Pancreas (tissue), 10 donors: ENCODE results near the gene RXRA. TPM values are rescaled to one million over a fixed set of nuclear protein-coding genes. Genes with fewer than 3 reads are reported as not detected.

Source experiments
- ATAC-seq, 4 donors: fragments of 200-7000 bp; cut with Tn5 transposase; one replicate each; pipeline versions ENCODE4 v1.8.0 to v1.9.1; 2020; ENCODE audit warnings: mild to moderate bottlenecking in 4 of 4, moderate library complexity in 4 of 4
- DNase-seq, 6 donors: peaks; one replicate each; pipeline ENCODE4 v3.0.0-alpha.2; 2020
- FAIRE-seq: peaks from 2 replicates; lab custom pipeline; 2012; peaks lifted over from hg19 to GRCh38; lab: Jason Lieb, UNC
- H3K27ac ChIP-seq, 4 donors: fragments of 200-600 bp; sonication (generic); 1 replicate in 3 of 4; 2 replicates in 1 of 4; pipeline versions ENCODE4 v1.5.0 to v1.8.0; 2020
- H3K27me3 ChIP-seq, 4 donors: fragments of 200-600 bp; one replicate each; pipeline ENCODE4 v1.8.0; 2021
- H3K36me3 ChIP-seq, 3 donors: fragments of 200-600 bp; sonication (generic) in 1 of 3; one replicate each; pipeline versions ENCODE4 v1.5.0 to v1.8.0; 2020 to 2021
- H3K4me1 ChIP-seq, 3 donors: fragments of 200-600 bp; one replicate each; pipeline ENCODE4 v1.8.0; 2021
- H3K4me3 ChIP-seq, 4 donors: fragments of 200-600 bp; sonication (generic) in 2 of 4; one replicate each; pipeline versions ENCODE4 v1.5.0 to v1.8.0; 2020 to 2021
- H3K9me3 ChIP-seq, 4 donors: fragments of 200-600 bp; one replicate each; pipeline ENCODE4 v1.8.0; 2021
- CTCF ChIP-seq, 4 donors: fragments of 200-600 bp; sonication (generic) in 3 of 4; IDR thresholded peaks; one replicate each; pipeline versions ENCODE4 v1.5.0 to v1.8.0; 2021; ENCODE audit warnings: antibody characterized with exemption in 4 of 4
- WGBS, 2 donors: extraction: QIAGEN DNeasy Blood & Tissue Kit; methylation state at CpG; one replicate each; pipeline ENCODE4 v1.1.7; 2013; 5-methylcytosine and 5-hydroxymethylcytosine counted together
- intact Hi-C, 3 donors: fragments of 100-400 bp; cut with DNase I; formaldehyde crosslinking; loops; one replicate each; pipeline versions ENCODE4 v1.11.1 to v1.14.2; 2022
- polyA plus RNA-seq, 2 donors: library from polyadenylated mRNA; stranded (reverse); fragments of 200-250 nt; gene quantifications; one replicate each; pipeline ENCODE4 v1.2.3, GENCODE V29; 2013
- total RNA-seq, 6 donors: library from RNA; stranded (reverse); fragmentation: NEBNext Ultra II Directional in 4 of 6; extraction: Animal tissue kit (Norgen Biotek cat#: 25700) in 4 of 6; gene quantifications; one replicate each; pipeline versions ENCODE4 v1.2.1 to v1.2.4, GENCODE V29; 2021 to 2023
- donor health status: healthy with polysubstance abuse.
- donor health status: DM: no; HTN: no; CAD: no; lungs with moderate emphysema.
- donor health status: DM: no; HTN: no; CAD: no.
- donor health status: control.
- donor health status: control.
- donor health status: Bipolar disorder and iron deficiency.
- donor health status: DM: yes; HTN: yes; CAD: no.
- donor health status: DM: no; HTN: no; CAD: no.
- donor health status: DM: no; HTN: no; CAD: no.
- donor health status: DM: yes; HTN: yes; CAD: no.

Gene RXRA
- total and polyA plus RNA-seq, 8 donors, result 20.2 to 35.1 (median 22.9) TPM

GRCh38 chr9:134466869-134467616 lies 140.8 kb downstream of the RXRA start:
- no peak for ATAC-seq
- Histone ChIP-seq H3K4me3 (no peak overlapping the region), H3K27me3 (no peaks in the 10 kb centered on the region), H3K27ac (no peak overlapping the region), H3K9me3 (no peaks in the 10 kb centered on the region), H3K36me3 (no peaks in the 10 kb centered on the region), H3K4me1 (no peaks in the 10 kb centered on the region)
- intact Hi-C loops, result no loop called here
- peak in 1 of 6 donors; percentile 37 for DNase-seq
- no peak for TF ChIP-seq CTCF (IDR thresholded peaks at IDR 0.05)
- FAIRE-seq, result no peak
- 56 to 64% methylated on average over 20 of the region's 20 CpGs for WGBS, 2 donors

DNA sequence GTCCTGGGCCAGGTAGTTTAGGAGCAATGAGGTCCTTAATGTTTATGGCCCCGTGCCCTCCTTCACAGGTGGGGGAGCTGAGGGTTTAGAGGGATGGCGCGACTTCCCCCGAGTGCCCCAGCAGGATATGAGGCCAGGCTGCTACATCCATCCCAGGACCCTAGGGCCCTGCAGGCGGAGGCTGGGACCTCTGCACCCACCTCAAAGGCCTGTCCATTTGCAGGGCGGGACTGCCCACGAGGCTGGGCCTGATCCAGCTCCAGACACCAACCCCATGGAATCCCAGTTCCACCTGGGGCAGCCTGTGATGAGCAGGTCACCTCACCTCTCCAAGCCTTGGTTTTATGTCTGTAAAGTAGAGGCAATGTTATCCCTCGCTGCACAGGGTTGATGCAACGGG lies 142.1 kb downstream of the RXRA start:
- H3K4me1 ChIP-seq, result no peaks in the 10 kb centered on the region
- no peaks in the 10 kb centered on the region for H3K9me3 ChIP-seq
- no peak overlapping the region for H3K27ac ChIP-seq
- FAIRE-seq, result no peak
- no peaks in the 10 kb centered on the region for H3K27me3 ChIP-seq
- ATAC-seq, result no peak
- DNase-seq, result peak in 1 of 6 donors; percentile 50
- WGBS, 2 donors, result 53 to 76% methylated on average over 9 of the region's 9 CpGs
- intact Hi-C loops, result no loop called here
- TF ChIP-seq CTCF (IDR thresholded peaks at IDR 0.05), result no peak
- H3K36me3 ChIP-seq, result no peaks in the 10 kb centered on the region
- no peak overlapping the region for H3K4me3 ChIP-seq

DNA sequence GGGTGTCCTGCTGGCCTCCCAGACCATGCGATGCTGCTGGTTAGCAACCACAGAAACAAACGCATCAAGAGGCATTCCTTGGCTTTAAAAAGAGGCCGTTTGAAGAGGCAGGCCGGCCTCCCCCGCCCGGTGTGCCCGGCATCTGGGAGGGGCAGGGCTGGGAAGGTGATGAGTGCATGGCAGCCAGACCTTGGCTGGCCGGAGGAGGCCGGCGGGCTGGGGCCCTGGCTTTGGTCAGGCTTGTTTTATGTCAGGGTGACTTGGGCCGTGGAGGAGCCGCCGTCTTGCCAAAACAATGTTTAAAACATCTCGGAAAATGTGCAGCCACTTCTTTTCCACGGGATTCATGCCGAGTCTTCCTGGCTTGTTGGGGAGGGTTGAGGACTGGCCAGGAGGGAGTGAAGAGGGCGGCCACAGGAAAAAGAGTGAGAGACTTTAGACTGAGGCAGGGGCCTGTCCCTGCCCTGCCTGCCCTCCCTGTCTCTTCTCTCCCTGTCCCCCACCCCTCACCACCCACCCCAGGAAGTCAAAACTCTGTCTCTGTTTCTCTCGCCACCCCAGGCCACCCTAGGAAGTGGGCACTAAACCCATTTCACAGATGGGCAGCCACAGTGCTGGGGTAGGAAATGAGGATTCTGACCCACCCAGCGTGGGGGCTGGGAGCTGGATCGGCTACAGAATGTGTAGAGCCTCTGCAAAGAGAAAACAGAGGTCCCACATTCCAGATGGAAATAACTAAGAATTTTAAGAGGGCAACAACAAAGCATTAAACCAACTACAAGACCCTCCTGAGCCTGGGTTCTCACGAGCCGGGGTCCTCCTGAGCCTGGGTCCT lies 143.0 kb downstream of the RXRA start:
- DNase-seq (peak in 1 of 6 donors; percentile 57), ATAC-seq (peak in 1 of 4 donors; percentile 12), FAIRE-seq (no peak)
- no peaks in the 10 kb centered on the region for H3K4me1 ChIP-seq
- no peaks in the 10 kb centered on the region for H3K27me3 ChIP-seq
- WGBS, 2 donors, result 60 to 71% methylated on average over 22 of the region's 22 CpGs
- no peak overlapping the region for H3K4me3 ChIP-seq
- intact Hi-C loops, result no loop called here
- H3K27ac ChIP-seq, result no peak overlapping the region
- no peaks in the 10 kb centered on the region for H3K36me3 ChIP-seq
- no peaks in the 10 kb centered on the region for H3K9me3 ChIP-seq
- TF ChIP-seq CTCF (IDR thresholded peaks at IDR 0.05), result no peak

DNA sequence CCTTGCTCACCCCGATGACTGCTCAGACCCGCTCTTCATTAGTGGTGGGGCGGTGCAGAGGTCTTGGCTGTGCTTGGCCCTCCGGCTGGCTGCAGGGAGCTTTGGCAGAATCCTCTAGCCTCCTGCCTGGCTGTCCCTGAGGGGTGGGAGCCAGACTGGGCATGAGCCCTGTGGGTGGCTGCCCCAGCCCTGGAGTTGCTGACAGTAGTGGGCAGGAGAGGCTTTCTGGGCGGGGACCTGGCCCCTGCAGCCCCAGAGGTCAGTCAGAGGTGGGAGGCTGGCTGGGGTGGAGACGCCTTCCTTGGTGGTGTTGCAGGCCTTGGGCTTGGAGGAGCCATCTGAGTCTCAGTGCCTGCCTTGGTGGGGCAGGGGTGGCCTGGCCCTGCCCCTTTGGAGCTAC lies 146.0 kb downstream of the RXRA start:
- Histone ChIP-seq H3K4me3 (no peak overlapping the region), H3K36me3 (no peaks in the 10 kb centered on the region), H3K4me1 (no peaks in the 10 kb centered on the region), H3K27me3 (no peaks in the 10 kb centered on the region), H3K9me3 (no peaks in the 10 kb centered on the region), H3K27ac (no peak overlapping the region)
- 89 to 92% methylated on average over 5 to 6 of the region's 6 CpGs for WGBS, 2 donors
- ATAC-seq (no peak), FAIRE-seq (no peak), DNase-seq (peak in 1 of 6 donors; percentile 58)
- no peak for TF ChIP-seq CTCF (IDR thresholded peaks at IDR 0.05)
- intact Hi-C loops, result no loop called here
